GM21576 (cell line): ENCODE measurements around the gene ABHD2.
A peak's percentile ranks its signal among the peaks of the same experiment; 100 is the strongest.
"Not testable (repeated sequence)": the region's sequence is repeated elsewhere in the genome, so short reads cannot be mapped to it uniquely, and the experiment has no call there.

Source experiments
- ATAC-seq: cut with Tn5 transposase; IDR thresholded peaks from one replicate; pipeline ENCODE4 v1.9.1; 2021; ENCODE audit warnings: mild to moderate bottlenecking, moderate library complexity; ENCODE audit not compliant: unreplicated experiment

The ABHD2 gene

GRCh38 chr15:89118481-89118989 is 30.3 kb downstream of the ABHD2 start:
- no peak for ATAC-seq

- ATAC-seq = no peak
These were observed 31.5 kb downstream of the ABHD2 start for GRCh38 chr15:89119489-89120478.

GRCh38 chr15:89120479-89121000 is 32.3 kb downstream of the ABHD2 start:
- not testable (repeated sequence) for ATAC-seq

- no peak for ATAC-seq
These were observed 33.2 kb downstream of the ABHD2 start for GRCh38 chr15:89121414-89121813.

GRCh38 chr15:89122505-89123180 is 34.4 kb downstream of the ABHD2 start:
- ATAC-seq = no peak

- no peak for ATAC-seq
These were observed 34.9 kb downstream of the ABHD2 start for GRCh38 chr15:89123181-89123525.

- ATAC-seq = no peak
These were observed 37.0 kb downstream of the ABHD2 start for GRCh38 chr15:89125088-89125826.

- no peak for ATAC-seq
These were observed 37.8 kb downstream of the ABHD2 start for GRCh38 chr15:89126009-89126408.

- no peak for ATAC-seq
These were observed 38.9 kb downstream of the ABHD2 start for GRCh38 chr15:89127054-89127702.

GRCh38 chr15:89128320-89129122 is 40.3 kb downstream of the ABHD2 start:
- no peak for ATAC-seq

GRCh38 chr15:89129123-89129815 is 41.0 kb downstream of the ABHD2 start:
- ATAC-seq = no peak

GRCh38 chr15:89129816-89130134 is 41.5 kb downstream of the ABHD2 start:
- ATAC-seq = no peak

GRCh38 chr15:89130201-89130600 is 41.9 kb downstream of the ABHD2 start:
- ATAC-seq = peak; percentile 70

GRCh38 chr15:89131731-89132130 is 43.5 kb downstream of the ABHD2 start:
- no peak for ATAC-seq

- no peak for ATAC-seq
These were observed 44.6 kb downstream of the ABHD2 start for GRCh38 chr15:89132611-89133507.

GRCh38 chr15:89135387-89136077 is 47.3 kb downstream of the ABHD2 start:
- ATAC-seq = not testable (repeated sequence)

GRCh38 chr15:89136078-89136806 is 48.0 kb downstream of the ABHD2 start:
- no peak for ATAC-seq
